Keratinocyte (primary cell): ENCODE data around the gene SCAPER. TPM values are rescaled to one million over a fixed set of nuclear protein-coding genes. Genes with fewer than 3 reads are reported as not detected.

ENCODE experiments used
- DNase-seq: peaks from one replicate; pipeline ENCODE4 v3.0.0-alpha.2; 2011; ENCODE audit warnings: low read depth, missing footprints, low spot score
- FAIRE-seq: peaks from 2 replicates; lab custom pipeline; 2011; peaks lifted over from hg19 to GRCh38; lab: Jason Lieb, UNC
- H2AFZ ChIP-seq: 2 replicates; pipeline ENCODE4 v1.6.0; 2012; ENCODE audit warnings: low read length, control low read depth, inconsistent platforms; ENCODE audit not compliant: control insufficient read depth
- H3K27ac ChIP-seq: 2 replicates; pipeline ENCODE4 v1.5.1; 2011; ENCODE audit warnings: low read length; ENCODE audit not compliant: control insufficient read depth, insufficient read depth
- H3K27me3 ChIP-seq: 3 replicates; pipeline ENCODE4 v1.6.0; 2011; ENCODE audit warnings: low read length; ENCODE audit not compliant: control insufficient read depth, insufficient read depth; ENCODE audit errors: extremely low read depth
- H3K36me3 ChIP-seq, 2 experiments: 2 replicates in 1 of 2; 3 replicates in 1 of 2; pipeline ENCODE4 v1.5.1; 2011; ENCODE audit warnings: low read length in 2 of 2, mild to moderate bottlenecking in 1 of 2; ENCODE audit not compliant: control insufficient read depth in 2 of 2, insufficient read depth in 2 of 2; ENCODE audit errors: extremely low read depth in 1 of 2
- H3K4me1 ChIP-seq: 3 replicates; pipeline ENCODE4 v1.5.1; 2011; ENCODE audit warnings: low read length; ENCODE audit not compliant: control insufficient read depth, insufficient read depth; ENCODE audit errors: extremely low read depth
- H3K4me2 ChIP-seq: 3 replicates; pipeline ENCODE4 v1.6.0; 2011; ENCODE audit warnings: low read depth, low read length; ENCODE audit not compliant: control insufficient read depth, insufficient read depth; ENCODE audit errors: extremely low read depth
- H3K4me3 ChIP-seq, 3 experiments: fragments of 200-600 bp in 1 of 3; sonication (generic) in 1 of 3; 2 replicates in 2 of 3; 3 replicates in 1 of 3; pipeline ENCODE4 v1.5.1; 2011 to 2016; ENCODE audit warnings: low read length in 3 of 3, mild to moderate bottlenecking in 3 of 3, control low read depth in 2 of 3, inconsistent platforms in 1 of 3, low read depth in 1 of 3, mixed read lengths in 1 of 3, mixed run types in 1 of 3, moderate library complexity in 1 of 3; ENCODE audit not compliant: control insufficient read depth in 2 of 3, insufficient read depth in 2 of 3; ENCODE audit errors: extremely low read depth in 1 of 3
- H3K79me2 ChIP-seq: 2 replicates; pipeline ENCODE4 v1.6.0; 2012; ENCODE audit warnings: low read length; ENCODE audit not compliant: control insufficient read depth, insufficient read depth
- H3K9ac ChIP-seq: 3 replicates; pipeline ENCODE4 v1.6.0; 2011; ENCODE audit warnings: low read length; ENCODE audit not compliant: control insufficient read depth, insufficient read depth; ENCODE audit errors: extremely low read depth
- H3K9me1 ChIP-seq: 3 replicates; pipeline ENCODE4 v1.6.0; 2011; ENCODE audit warnings: low read length; ENCODE audit not compliant: control insufficient read depth, insufficient read depth; ENCODE audit errors: extremely low read depth
- H3K9me3 ChIP-seq: 2 replicates; pipeline ENCODE4 v1.5.1; 2012; ENCODE audit warnings: low read depth, low read length; ENCODE audit not compliant: control insufficient read depth
- H4K20me1 ChIP-seq: 3 replicates; pipeline ENCODE4 v1.6.0; 2011; ENCODE audit warnings: low read length; ENCODE audit not compliant: control insufficient read depth, insufficient read depth; ENCODE audit errors: extremely low read depth
- EZH2 ChIP-seq: IDR thresholded peaks from one replicate; pipeline ENCODE4 v1.6.1; 2012; ENCODE audit warnings: inconsistent platforms, mild to moderate bottlenecking, low read length, moderate library complexity
- dilution Hi-C: fragments of 300-500 bp; cut with MboI; formaldehyde crosslinking; loops from one replicate; pipeline ENCODE4 v1.7.0; 2020; ENCODE audit warnings: low sequenced_read_pairs; ENCODE audit not compliant: extremely low pct_ligation_motif_present
- polyA plus RNA-seq, 5 experiments: library from polyadenylated mRNA; depleted of rRNA in 3 of 5; stranded (reverse) in 3 of 5; stranded (forward) in 1 of 5; unstranded in 1 of 5; fragments of >200 nt; gene quantifications; 1 replicate in 1 of 5; 2 replicates in 3 of 5; 3 replicates in 1 of 5; pipeline versions ENCODE4 v1.2.1 to v1.2.3, GENCODE V29; 2011 to 2012; ENCODE audit warnings: missing spikeins in 2 of 5, low read depth in 1 of 5, low replicate concordance in 1 of 5
- TF ChIP-seq, protein P1 (sequence below), 3 experiments: IDR thresholded peaks in 1 of 3; conservative IDR thresholded peaks in 1 of 3; optimal IDR thresholded peaks in 1 of 3; 2 replicates in 2 of 3; 3 replicates in 1 of 3; pipeline versions ENCODE3 to v1.5.1; 2011; ENCODE audit warnings: low read length in 3 of 3, mild to moderate bottlenecking in 3 of 3, moderate library complexity in 2 of 3, control low read depth in 1 of 3, inconsistent platforms in 1 of 3; ENCODE audit not compliant: insufficient read depth in 2 of 3; ENCODE audit errors: extremely low read depth in 1 of 3

Gene SCAPER
- polyA plus RNA-seq, 1 donor (not counting 4 experiments of a cell fraction or from before 2014, with no cell fraction given) = 5.2 TPM

DNA sequence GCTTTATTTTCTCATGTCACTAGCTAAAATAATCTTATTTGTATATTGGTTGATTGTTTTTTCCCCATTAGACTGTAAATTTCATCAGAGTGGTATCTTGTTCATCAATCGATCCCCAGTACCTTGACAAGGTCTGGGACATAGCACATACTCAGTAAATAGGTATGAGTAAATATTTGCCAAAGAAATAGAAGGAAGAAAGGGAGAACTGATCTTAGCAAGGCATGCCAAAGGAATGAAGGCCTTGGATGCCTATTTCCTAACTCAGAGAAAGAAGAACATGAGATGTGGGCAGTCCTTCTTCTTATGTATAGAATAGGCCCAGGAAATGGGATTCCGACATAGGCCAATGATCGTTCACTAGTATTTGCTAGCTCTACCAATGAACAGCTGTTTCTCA, 513.8 kb downstream of the SCAPER start:
- Histone ChIP-seq H4K20me1 (no peaks in the 10 kb centered on the region), H3K27ac (no peak overlapping the region), H3K9me1 (no peaks in the 10 kb centered on the region), H3K4me3 (no peak overlapping the region), H3K27me3 (no peaks in the 10 kb centered on the region), H2AFZ (no peak overlapping the region), H3K9ac (no peak overlapping the region), H3K36me3 (no peaks in the 10 kb centered on the region), H3K79me2 (no peaks in the 10 kb centered on the region), H3K9me3 (no peaks in the 10 kb centered on the region), H3K4me1 (no peaks in the 10 kb centered on the region), H3K4me2 (no peak overlapping the region)
- DNase-seq (no peak), FAIRE-seq (no peak)
- TF ChIP-seq, protein P1, sequence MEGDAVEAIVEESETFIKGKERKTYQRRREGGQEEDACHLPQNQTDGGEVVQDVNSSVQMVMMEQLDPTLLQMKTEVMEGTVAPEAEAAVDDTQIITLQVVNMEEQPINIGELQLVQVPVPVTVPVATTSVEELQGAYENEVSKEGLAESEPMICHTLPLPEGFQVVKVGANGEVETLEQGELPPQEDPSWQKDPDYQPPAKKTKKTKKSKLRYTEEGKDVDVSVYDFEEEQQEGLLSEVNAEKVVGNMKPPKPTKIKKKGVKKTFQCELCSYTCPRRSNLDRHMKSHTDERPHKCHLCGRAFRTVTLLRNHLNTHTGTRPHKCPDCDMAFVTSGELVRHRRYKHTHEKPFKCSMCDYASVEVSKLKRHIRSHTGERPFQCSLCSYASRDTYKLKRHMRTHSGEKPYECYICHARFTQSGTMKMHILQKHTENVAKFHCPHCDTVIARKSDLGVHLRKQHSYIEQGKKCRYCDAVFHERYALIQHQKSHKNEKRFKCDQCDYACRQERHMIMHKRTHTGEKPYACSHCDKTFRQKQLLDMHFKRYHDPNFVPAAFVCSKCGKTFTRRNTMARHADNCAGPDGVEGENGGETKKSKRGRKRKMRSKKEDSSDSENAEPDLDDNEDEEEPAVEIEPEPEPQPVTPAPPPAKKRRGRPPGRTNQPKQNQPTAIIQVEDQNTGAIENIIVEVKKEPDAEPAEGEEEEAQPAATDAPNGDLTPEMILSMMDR (optimal IDR thresholded peaks at IDR 0.05 in 1 of 3, IDR thresholded peaks at IDR 0.05 in 1 of 3, conservative IDR thresholded peaks at IDR 0.05 in 1 of 3; ENCODE audit: extremely low read depth in 1 of 3, insufficient read depth in 2 of 3, low read length in 3 of 3) = no peak
- no peak for TF ChIP-seq EZH2
- dilution Hi-C loops = no loop called here

DNA sequence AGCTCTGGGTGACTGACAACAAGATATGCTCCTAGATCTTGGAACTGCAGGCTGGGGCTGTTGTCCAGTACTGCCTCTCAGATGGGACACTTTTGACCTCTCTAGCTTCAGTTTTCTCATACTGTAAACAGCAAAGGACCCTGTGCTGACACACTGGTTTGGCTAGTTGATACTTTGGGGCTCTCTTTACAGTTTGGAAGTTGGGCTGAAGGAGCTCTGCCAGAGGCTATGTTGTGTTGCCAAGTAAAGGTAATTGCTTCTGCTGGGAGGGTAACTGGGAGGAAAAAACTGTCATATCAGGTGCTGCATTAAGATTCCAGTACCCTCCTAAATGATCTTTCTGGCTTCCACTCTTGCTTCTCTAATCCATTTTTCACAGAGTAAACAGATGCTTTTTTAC, 514.6 kb downstream of the SCAPER start:
- no peaks in the 10 kb centered on the region for H3K4me1 ChIP-seq
- H3K36me3 ChIP-seq = no peaks in the 10 kb centered on the region
- no peak overlapping the region for H3K4me3 ChIP-seq
- no peaks in the 10 kb centered on the region for H3K9me1 ChIP-seq
- H2AFZ ChIP-seq = no peak overlapping the region
- H3K9ac ChIP-seq = no peak overlapping the region
- dilution Hi-C loops = no loop called here
- no peak for FAIRE-seq
- no peaks in the 10 kb centered on the region for H3K27me3 ChIP-seq
- H4K20me1 ChIP-seq = no peaks in the 10 kb centered on the region
- no peak for DNase-seq
- H3K27ac ChIP-seq = no peak overlapping the region
- no peak overlapping the region for H3K4me2 ChIP-seq
- H3K9me3 ChIP-seq = no peaks in the 10 kb centered on the region
- no peaks in the 10 kb centered on the region for H3K79me2 ChIP-seq
- no peak for TF ChIP-seq EZH2
- TF ChIP-seq, protein P1 (optimal IDR thresholded peaks at IDR 0.05 in 1 of 3, IDR thresholded peaks at IDR 0.05 in 1 of 3, conservative IDR thresholded peaks at IDR 0.05 in 1 of 3; ENCODE audit: extremely low read depth in 1 of 3, insufficient read depth in 2 of 3, low read length in 3 of 3) = no peak
